Osteoblast (primary cell): ENCODE data around the gene KNG1. TPM values are rescaled to one million over a fixed set of nuclear protein-coding genes. Genes with fewer than 3 reads are reported as not detected.

Experiments used
- DNase-seq: peaks from one replicate; pipeline ENCODE4 v3.0.0; 2011; ENCODE audit warnings: low spot score, mixed read lengths; ENCODE audit not compliant: insufficient read length; ENCODE audit errors: missing footprints
- H2AFZ ChIP-seq: 2 replicates; pipeline ENCODE4 v1.6.0; 2011; ENCODE audit warnings: mild to moderate bottlenecking, low read length
- H3K27ac ChIP-seq: 2 replicates; pipeline ENCODE4 v1.5.1; 2011; ENCODE audit warnings: mild to moderate bottlenecking, low read depth, low read length, moderate library complexity
- H3K27me3 ChIP-seq: 2 replicates; pipeline ENCODE4 v1.6.0; 2012; ENCODE audit warnings: mild to moderate bottlenecking, control low read depth, inconsistent platforms, low read length, moderate library complexity; ENCODE audit not compliant: insufficient read depth
- H3K36me3 ChIP-seq: 2 replicates; pipeline ENCODE4 v1.5.1; 2011; ENCODE audit warnings: mild to moderate bottlenecking, low read length, control low read depth, moderate library complexity; ENCODE audit not compliant: insufficient read depth
- H3K4me1 ChIP-seq: 2 replicates; pipeline ENCODE4 v1.5.1; 2011; ENCODE audit warnings: mild to moderate bottlenecking, low read length, control low read depth, moderate library complexity; ENCODE audit not compliant: insufficient read depth
- H3K4me2 ChIP-seq: 2 replicates; pipeline ENCODE4 v1.6.0; 2011; ENCODE audit warnings: mild to moderate bottlenecking, low read length; ENCODE audit not compliant: insufficient read depth
- H3K4me3 ChIP-seq: fragments of 200-600 bp; sonication (generic); 3 replicates; pipeline ENCODE4 v1.5.1; 2012; ENCODE audit warnings: mild to moderate bottlenecking, low read length, inconsistent platforms; ENCODE audit not compliant: insufficient read depth
- H3K79me2 ChIP-seq: 2 replicates; pipeline ENCODE4 v1.6.0; 2012; ENCODE audit warnings: mild to moderate bottlenecking, low read length, control low read depth, inconsistent platforms; ENCODE audit not compliant: insufficient read depth
- H3K9me3 ChIP-seq: 2 replicates; pipeline ENCODE4 v1.5.1; 2011; ENCODE audit warnings: low read depth, low read length, control low read depth
- H4K20me1 ChIP-seq: 2 replicates; pipeline ENCODE4 v1.6.0; 2012; ENCODE audit warnings: mild to moderate bottlenecking, low read length, control low read depth; ENCODE audit not compliant: insufficient read depth
- total RNA-seq: library from RNA; depleted of rRNA; stranded (reverse); fragments of >200 nt; gene quantifications from 2 replicates; pipeline ENCODE4 v1.2.3, GENCODE V29; 2012
- TF ChIP-seq, protein P1 (sequence below): IDR thresholded peaks from 2 replicates; pipeline ENCODE4 v1.5.1; 2011; ENCODE audit warnings: mild to moderate bottlenecking, low read depth, low read length, moderate library complexity; ENCODE audit errors: extremely low read depth

Gene KNG1
- total RNA-seq, 1 donor, result not detected

DNA sequence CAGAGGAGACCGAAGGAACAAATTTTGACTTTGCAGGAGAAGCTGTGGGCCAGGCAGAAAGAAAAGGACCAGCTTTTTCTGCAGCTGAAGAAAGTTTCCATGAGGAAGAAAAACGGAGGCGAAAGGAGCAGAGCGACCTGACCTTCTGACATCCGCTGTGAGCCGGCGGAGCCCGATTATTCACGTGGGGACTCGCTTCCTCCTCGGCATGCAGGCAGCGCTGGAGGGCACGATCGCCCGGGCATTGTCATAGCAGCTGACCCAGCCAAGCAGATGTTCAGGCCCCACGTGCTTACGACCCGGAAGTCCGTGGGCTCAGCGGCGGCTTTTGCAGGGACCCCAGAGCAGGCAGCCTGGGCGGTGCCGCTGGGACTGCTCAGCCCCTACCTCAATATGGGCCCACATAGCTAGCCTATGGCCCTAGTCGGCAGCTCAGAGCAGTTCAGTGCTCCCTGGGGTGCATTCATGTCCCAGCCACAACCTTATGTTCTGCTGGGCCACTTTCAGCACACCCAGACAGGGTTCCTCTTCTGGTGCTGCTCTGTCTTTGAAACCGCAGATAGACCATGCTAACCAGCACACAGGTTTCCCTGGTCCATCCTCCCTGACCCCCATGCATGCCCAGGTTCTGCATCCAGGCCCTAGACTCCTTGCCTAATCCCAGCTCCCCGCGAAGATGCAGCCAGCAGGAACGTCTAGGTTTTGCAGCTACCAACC is 55.7 kb downstream of the KNG1 start:
- H3K9me3 ChIP-seq, result no peaks in the 10 kb centered on the region
- H3K27ac ChIP-seq, result no peak overlapping the region
- no peaks in the 10 kb centered on the region for H3K27me3 ChIP-seq
- TF ChIP-seq, protein P1, sequence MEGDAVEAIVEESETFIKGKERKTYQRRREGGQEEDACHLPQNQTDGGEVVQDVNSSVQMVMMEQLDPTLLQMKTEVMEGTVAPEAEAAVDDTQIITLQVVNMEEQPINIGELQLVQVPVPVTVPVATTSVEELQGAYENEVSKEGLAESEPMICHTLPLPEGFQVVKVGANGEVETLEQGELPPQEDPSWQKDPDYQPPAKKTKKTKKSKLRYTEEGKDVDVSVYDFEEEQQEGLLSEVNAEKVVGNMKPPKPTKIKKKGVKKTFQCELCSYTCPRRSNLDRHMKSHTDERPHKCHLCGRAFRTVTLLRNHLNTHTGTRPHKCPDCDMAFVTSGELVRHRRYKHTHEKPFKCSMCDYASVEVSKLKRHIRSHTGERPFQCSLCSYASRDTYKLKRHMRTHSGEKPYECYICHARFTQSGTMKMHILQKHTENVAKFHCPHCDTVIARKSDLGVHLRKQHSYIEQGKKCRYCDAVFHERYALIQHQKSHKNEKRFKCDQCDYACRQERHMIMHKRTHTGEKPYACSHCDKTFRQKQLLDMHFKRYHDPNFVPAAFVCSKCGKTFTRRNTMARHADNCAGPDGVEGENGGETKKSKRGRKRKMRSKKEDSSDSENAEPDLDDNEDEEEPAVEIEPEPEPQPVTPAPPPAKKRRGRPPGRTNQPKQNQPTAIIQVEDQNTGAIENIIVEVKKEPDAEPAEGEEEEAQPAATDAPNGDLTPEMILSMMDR, result no peak
- H3K4me2 ChIP-seq, result peak overlapping the region; percentile 87
- H3K4me3 ChIP-seq, result peak overlapping the region; percentile 74
- peak; percentile 88 for DNase-seq
- H2AFZ ChIP-seq, result peak overlapping the region; percentile 90
- H3K79me2 ChIP-seq, result no peaks in the 10 kb centered on the region
- no peaks in the 10 kb centered on the region for H3K36me3 ChIP-seq
- H4K20me1 ChIP-seq, result no peaks in the 10 kb centered on the region
- peaks cover 9% of the 10 kb centered on the region for H3K4me1 ChIP-seq

DNA sequence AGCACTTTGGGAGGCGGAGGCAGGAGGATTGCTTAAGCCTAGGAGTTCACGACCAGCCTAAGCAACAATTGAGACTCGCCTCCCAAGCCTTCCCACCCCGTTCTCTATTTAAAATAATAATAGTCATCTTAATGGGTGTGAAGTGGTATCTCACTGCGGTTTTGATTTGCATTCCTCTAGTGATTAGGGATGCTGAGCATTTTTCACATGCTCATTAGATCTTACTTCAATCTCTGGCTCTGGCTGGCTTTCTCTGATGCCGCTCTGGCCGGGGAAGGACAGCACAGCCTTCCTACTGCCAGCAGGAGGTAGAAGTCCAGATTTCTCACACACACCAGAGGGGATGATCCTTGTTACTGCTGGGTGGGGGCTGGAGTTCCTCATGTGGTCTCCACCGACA is 58.8 kb downstream of the KNG1 start:
- TF ChIP-seq, protein P1, result no peak
- peak; percentile 41 for DNase-seq
- H3K4me1 ChIP-seq, result peaks cover 9% of the 10 kb centered on the region
- no peaks in the 10 kb centered on the region for H3K36me3 ChIP-seq
- H4K20me1 ChIP-seq, result no peaks in the 10 kb centered on the region
- H3K27ac ChIP-seq, result no peak overlapping the region
- peak overlapping the region; percentile 31 for H2AFZ ChIP-seq
- H3K27me3 ChIP-seq, result no peaks in the 10 kb centered on the region
- H3K79me2 ChIP-seq, result no peaks in the 10 kb centered on the region
- no peak overlapping the region for H3K4me2 ChIP-seq
- H3K9me3 ChIP-seq, result no peaks in the 10 kb centered on the region
- H3K4me3 ChIP-seq, result no peak overlapping the region

DNA sequence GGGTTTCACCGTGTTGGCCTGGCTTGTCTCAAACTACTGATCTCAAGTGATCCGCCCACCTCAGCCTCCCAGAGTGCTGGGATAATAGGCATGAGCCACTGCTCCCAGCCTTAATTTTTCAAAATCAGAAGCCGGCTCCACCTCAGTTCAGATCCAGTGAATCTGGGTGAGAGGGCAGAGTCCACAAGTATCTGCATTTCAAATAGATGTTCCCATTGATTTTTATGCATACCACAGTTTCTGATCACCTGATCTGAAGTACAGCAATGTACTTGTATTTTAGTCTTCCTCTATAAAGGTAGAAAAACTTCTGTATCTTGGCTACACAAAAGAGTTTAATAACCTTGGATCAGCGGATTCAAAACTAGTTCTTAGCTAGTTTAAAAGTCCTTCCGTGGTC is 62.0 kb downstream of the KNG1 start:
- Histone ChIP-seq H2AFZ (no peak overlapping the region), H4K20me1 (peaks cover 7% of the 10 kb centered on the region), H3K36me3 (peaks cover 2% of the 10 kb centered on the region), H3K9me3 (no peaks in the 10 kb centered on the region), H3K27ac (no peak overlapping the region), H3K4me1 (peaks cover 4% of the 10 kb centered on the region), H3K4me2 (no peak overlapping the region), H3K4me3 (no peak overlapping the region), H3K79me2 (peaks cover 8% of the 10 kb centered on the region), H3K27me3 (no peaks in the 10 kb centered on the region)
- DNase-seq, result no peak
- TF ChIP-seq, protein P1, result no peak

DNA sequence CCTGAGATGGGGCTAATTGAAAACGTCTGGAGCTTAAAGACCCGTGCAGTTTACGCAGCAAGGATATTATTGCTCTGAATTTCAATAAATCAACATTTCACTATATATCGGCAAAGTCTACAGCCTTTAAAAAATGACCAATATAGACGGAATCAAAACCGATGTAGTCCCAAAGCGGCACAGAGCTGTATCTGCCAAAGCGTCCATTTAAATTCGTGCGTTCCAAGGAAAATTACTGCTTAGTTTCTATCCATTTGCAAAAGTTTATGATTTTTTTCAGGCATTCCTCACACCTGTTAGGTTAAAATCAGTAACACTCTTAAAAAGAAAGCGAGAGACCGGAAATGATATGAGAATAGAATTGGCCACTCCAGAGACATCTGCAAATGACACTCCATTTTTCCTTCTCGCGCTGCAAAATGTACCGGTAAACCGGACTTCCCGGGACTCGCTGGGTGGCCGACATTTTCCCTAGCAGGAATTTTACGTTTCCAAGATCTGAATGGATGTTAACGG is 65.4 kb downstream of the KNG1 start:
- TF ChIP-seq, protein P1, result no peak
- peaks cover 41% of the 10 kb centered on the region for H4K20me1 ChIP-seq
- H3K79me2 ChIP-seq, result peaks cover 42% of the 10 kb centered on the region
- no peaks in the 10 kb centered on the region for H3K27me3 ChIP-seq
- H2AFZ ChIP-seq, result peak overlapping the region; percentile 99
- H3K4me3 ChIP-seq, result peak overlapping the region; percentile 100
- no peak for DNase-seq
- peaks cover 29% of the 10 kb centered on the region for H3K4me1 ChIP-seq
- H3K9me3 ChIP-seq, result no peaks in the 10 kb centered on the region
- H3K36me3 ChIP-seq, result peaks cover 36% of the 10 kb centered on the region
- peak overlapping the region; percentile 73 for H3K4me2 ChIP-seq
- H3K27ac ChIP-seq, result peak overlapping the region; percentile 100
